ENCODE data around the gene AGTPBP1. TPM values are rescaled to one million over a fixed set of nuclear protein-coding genes. Genes with fewer than 3 reads are reported as not detected.

The AGTPBP1 gene
- total and polyA plus RNA-seq, 9 of the 15 experiments (the other 6 are each of a cell fraction or from before 2014, with no cell fraction given), result 1.4 to 7.9 (median 4.6) TPM

- Histone ChIP-seq H3K9me1 (ENCODE audit: control insufficient read depth, insufficient read depth, low read length) (no peaks in the 10 kb centered on the region), H3K79me2 (ENCODE audit: control insufficient read depth, insufficient read depth, low read length) (no peaks in the 10 kb centered on the region), H3K36me3 (ENCODE audit: control insufficient read depth, insufficient read depth, low read length) (no peaks in the 10 kb centered on the region), H3K4me1 (replicated peaks in 1 of 2; ENCODE audit: control insufficient read depth in 2 of 2, insufficient read depth in 2 of 2, low read length in 2 of 2) (no peaks in the 10 kb centered on the region), H2AFZ (ENCODE audit: low read depth, low read length) (no peak overlapping the region), H3K4me3 (no peak overlapping the region), H3K27me3 (ENCODE audit: control insufficient read depth in 2 of 2, insufficient read depth in 2 of 2, low read length in 2 of 2) (no peaks in the 10 kb centered on the region), H4K20me1 (replicated peaks; ENCODE audit: control insufficient read depth, insufficient read depth, low read length) (no peaks in the 10 kb centered on the region), H3K27ac (ENCODE audit: extremely low read depth, low read depth, low read length) (no peak overlapping the region), H3K4me2 (ENCODE audit: insufficient read depth, low read length) (no peak overlapping the region), H3K9ac (ENCODE audit: insufficient read depth in 1 of 2, low read depth in 2 of 2, low read length in 2 of 2) (no peak overlapping the region), H3K9me3 (replicated peaks; ENCODE audit: control insufficient read depth, insufficient read depth, low read depth, low read length) (no peaks in the 10 kb centered on the region)
- DNase-seq (ENCODE audit: extremely low read depth in 1 of 4, low spot score in 3 of 4) (no peak), FAIRE-seq (no peak), ATAC-seq (no peak)
- ChIA-PET CTCF (ENCODE audit: low intra/inter-chr PET ratio) (no interaction called here), POLR2A (no interaction called here)
- BruUV-seq (replicated peaks), result no TSS peak
- intact Hi-C loops (cut with micrococcal nuclease) (no loop called here), in situ Hi-C loops (cut with MboI) (no loop called here)
- TF ChIP-seq PHB2 (IDR thresholded peaks at IDR 0.05; ENCODE audit: low read depth), result no peak
- WGBS (ENCODE audit: insufficient coverage, low coverage, missing lambda C conversion rate), result 2% methylated on average over 6 of the region's 6 CpGs
Measured at GRCh38 chr9:85501456-85501855, 240.3 kb downstream of the AGTPBP1 start.

Other genes starting within 250 kb of the AGTPBP1 start
- gene NAA35, start 199.2 kb upstream of the AGTPBP1 start, total RNA-seq (2014; rRNA removed), result 14.7 and 17.7 TPM in 2 replicates
- 31.4 and 37.9 TPM in 2 replicates for gene NAA35, start 199.2 kb upstream of the AGTPBP1 start, total RNA-seq (2014; rRNA removed; fragmentation: Illumina TruSeq; extraction: Trizol)
- gene NAA35, start 199.2 kb upstream of the AGTPBP1 start, total RNA-seq (2015; rRNA removed; fragmentation: Illumina TruSeq; extraction: Trizol), result 27.4 and 30.3 TPM in 2 replicates
- gene NAA35, start 199.2 kb upstream of the AGTPBP1 start, total RNA-seq (2021), result 27.4 and 29.0 TPM in 2 replicates
- 36.6 and 43.9 TPM in 2 replicates for gene NAA35, start 199.2 kb upstream of the AGTPBP1 start, polyA plus RNA-seq (2011; rRNA removed)
- 30.7 and 34.8 TPM in 2 replicates for gene NAA35, start 199.2 kb upstream of the AGTPBP1 start, polyA plus RNA-seq (2014; fragmentation: Illumina TruSeq; extraction: Trizol)
- 10 to 100 TPM; 22.1 to 23.6 TPM for gene NAA35, start 199.2 kb upstream of the AGTPBP1 start, polyA plus RNA-seq (2014; fragmentation: Nextera tagmentation; extraction: Ambion mirVana)
- 22.2 and 22.9 TPM in 2 replicates for gene NAA35, start 199.2 kb upstream of the AGTPBP1 start, polyA plus RNA-seq (2014; rRNA removed)

Data from K562 (cell line).